ENCODE measurements around the gene TTLL6.

TTLL6 gene

DNA sequence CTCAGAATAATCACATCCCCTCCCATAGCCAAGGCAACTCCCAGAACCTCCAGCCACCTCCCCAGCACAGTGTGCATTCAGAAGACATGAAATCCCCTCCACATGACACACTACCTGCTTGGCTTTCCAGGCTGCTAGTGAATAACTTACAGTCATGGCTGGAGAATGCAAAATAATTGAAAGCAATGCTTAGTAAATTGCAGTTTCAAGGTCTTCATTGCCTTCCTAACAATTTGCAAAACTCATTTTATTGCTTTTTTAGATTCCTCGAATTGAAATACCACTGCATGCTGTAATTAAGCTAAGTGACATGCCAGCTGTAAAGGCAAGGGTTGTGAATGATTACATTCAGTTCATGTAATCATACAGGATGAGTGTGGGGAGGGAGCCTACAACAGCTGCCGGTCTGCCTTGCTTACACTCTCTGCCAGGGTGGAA is 59.5 kb downstream of the TTLL6 start:
- DNase-seq = no peak
- H3K4me3 Mint-ChIP-seq = no peak overlapping the region
- H3K9me3 Mint-ChIP-seq = no peaks in the 10 kb centered on the region
- peaks cover 90% of the 10 kb centered on the region for H3K27me3 Mint-ChIP-seq
- no peaks in the 10 kb centered on the region for H3K36me3 Mint-ChIP-seq (ENCODE audit: low read depth)
- peaks cover 9% of the 10 kb centered on the region for H3K4me1 Mint-ChIP-seq (ENCODE audit: low read depth)
- H3K27ac Mint-ChIP-seq = no peak overlapping the region

GRCh38 chr17:48756830-48757251 is 60.2 kb downstream of the TTLL6 start:
- no peak for DNase-seq
- Mint-ChIP-seq H3K9me3 (no peaks in the 10 kb centered on the region), H3K27me3 (peaks cover 90% of the 10 kb centered on the region), H3K27ac (no peak overlapping the region), H3K4me1 (ENCODE audit: low read depth) (peaks cover 11% of the 10 kb centered on the region), H3K36me3 (ENCODE audit: low read depth) (no peaks in the 10 kb centered on the region), H3K4me3 (no peak overlapping the region)

GRCh38 chr17:48755356-48755755 is 61.7 kb downstream of the TTLL6 start:
- Mint-ChIP-seq H3K4me3 (no peak overlapping the region), H3K27me3 (peaks cover 92% of the 10 kb centered on the region), H3K27ac (no peak overlapping the region), H3K36me3 (ENCODE audit: low read depth) (no peaks in the 10 kb centered on the region), H3K9me3 (no peaks in the 10 kb centered on the region), H3K4me1 (ENCODE audit: low read depth) (peaks cover 11% of the 10 kb centered on the region)
- DNase-seq = no peak

DNA sequence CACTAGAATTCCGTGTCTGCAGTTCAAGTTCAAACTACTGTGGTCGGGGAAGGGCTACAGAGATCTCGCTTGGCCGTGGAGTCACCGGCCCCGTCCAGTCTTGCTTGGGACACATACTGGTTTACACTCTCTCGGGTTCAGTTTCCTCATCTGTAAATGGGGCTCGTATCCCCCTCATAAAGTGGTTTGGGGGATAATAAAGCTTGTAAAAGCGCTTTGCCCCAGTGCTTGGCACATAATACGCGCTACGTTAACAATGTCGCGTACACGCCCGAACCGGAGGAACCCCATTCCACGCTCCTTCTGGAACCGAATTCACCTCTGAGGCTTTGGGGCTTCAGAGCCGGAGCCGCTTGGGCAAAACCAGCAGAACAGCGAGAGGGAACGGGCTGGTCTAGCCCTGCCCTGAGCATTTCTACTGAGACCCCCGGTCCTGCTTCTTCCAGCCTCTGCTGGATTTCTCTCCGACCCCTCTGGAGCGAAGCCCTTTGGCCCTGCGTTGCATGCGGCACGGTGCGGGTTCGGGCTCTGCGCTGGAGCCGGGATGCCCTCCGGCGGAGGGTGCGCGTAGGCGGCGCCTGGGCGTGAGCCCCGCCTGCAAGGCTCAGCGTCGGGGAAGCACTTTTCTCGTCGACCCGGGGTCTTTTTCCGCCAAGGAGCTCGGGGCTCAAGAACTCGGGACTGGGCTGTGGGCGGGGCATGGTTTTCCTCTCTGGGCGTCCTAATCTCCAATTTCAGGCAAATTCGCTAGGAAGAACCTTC is 62.3 kb downstream of the TTLL6 start:
- H3K4me1 Mint-ChIP-seq (ENCODE audit: low read depth) = peaks cover 11% of the 10 kb centered on the region
- H3K27ac Mint-ChIP-seq = no peak overlapping the region
- DNase-seq = no peak
- H3K36me3 Mint-ChIP-seq (ENCODE audit: low read depth) = no peaks in the 10 kb centered on the region
- H3K27me3 Mint-ChIP-seq = peaks cover 94% of the 10 kb centered on the region
- no peak overlapping the region for H3K4me3 Mint-ChIP-seq
- no peaks in the 10 kb centered on the region for H3K9me3 Mint-ChIP-seq

GRCh38 chr17:48753794-48754499 is 63.1 kb downstream of the TTLL6 start:
- H3K36me3 Mint-ChIP-seq (ENCODE audit: low read depth) = no peaks in the 10 kb centered on the region
- no peaks in the 10 kb centered on the region for H3K9me3 Mint-ChIP-seq
- peaks cover 11% of the 10 kb centered on the region for H3K4me1 Mint-ChIP-seq (ENCODE audit: low read depth)
- no peak overlapping the region for H3K4me3 Mint-ChIP-seq
- H3K27me3 Mint-ChIP-seq = peaks cover 94% of the 10 kb centered on the region
- H3K27ac Mint-ChIP-seq = no peak overlapping the region
- no peak for DNase-seq

DNA sequence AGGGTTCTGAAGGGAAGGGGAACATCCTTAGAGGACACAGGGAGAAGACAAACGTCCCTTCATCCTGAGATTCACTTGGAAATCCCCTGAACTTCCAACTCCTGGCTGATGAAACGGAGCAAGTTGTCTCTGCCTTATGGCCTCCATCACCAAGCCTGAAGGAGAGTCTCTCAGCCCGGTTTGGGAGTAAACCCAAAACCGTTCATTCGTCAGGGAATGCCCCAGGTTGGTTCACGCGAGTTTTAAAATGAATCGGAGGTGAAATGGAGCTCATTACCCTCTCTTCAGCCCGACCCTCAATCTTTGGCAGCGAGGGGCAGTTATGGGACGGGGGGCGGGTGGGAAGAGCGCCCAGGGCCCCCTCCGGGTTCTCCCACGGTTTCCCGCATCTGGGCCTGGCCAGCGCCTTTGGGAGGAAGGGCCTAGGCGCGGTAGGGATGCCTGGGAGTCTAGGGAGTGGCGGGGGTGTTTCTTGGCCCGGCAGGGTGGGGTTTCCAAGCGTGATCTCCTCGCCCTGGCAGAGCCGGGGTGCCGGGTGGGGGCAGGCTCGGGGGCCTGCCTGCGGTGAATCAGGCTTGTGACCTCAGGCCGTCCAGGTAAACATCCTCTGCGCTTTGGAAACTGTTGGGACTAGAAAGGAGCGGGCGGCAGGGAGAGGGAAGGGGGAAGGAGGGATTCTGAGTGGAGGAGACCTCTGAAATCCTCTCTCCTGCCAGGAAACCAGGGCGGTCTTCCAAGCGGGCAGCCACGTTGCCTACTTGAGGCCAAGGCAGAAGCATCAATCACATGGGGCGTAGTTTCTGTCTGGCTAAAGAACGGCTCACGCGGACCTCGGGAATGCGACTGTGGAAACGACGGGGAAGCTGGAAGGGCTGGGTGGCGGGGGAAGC is 64.4 kb downstream of the TTLL6 start:
- Mint-ChIP-seq H3K4me1 (ENCODE audit: low read depth) (peaks cover 11% of the 10 kb centered on the region), H3K4me3 (no peak overlapping the region), H3K27ac (no peak overlapping the region), H3K36me3 (ENCODE audit: low read depth) (no peaks in the 10 kb centered on the region), H3K27me3 (peaks cover 93% of the 10 kb centered on the region), H3K9me3 (no peaks in the 10 kb centered on the region)
- DNase-seq = no peak

GRCh38 chr17:48751733-48752398 is 65.2 kb downstream of the TTLL6 start:
- Mint-ChIP-seq H3K4me3 (no peak overlapping the region), H3K9me3 (no peaks in the 10 kb centered on the region), H3K27ac (no peak overlapping the region), H3K27me3 (peaks cover 95% of the 10 kb centered on the region), H3K4me1 (ENCODE audit: low read depth) (peaks cover 11% of the 10 kb centered on the region), H3K36me3 (ENCODE audit: low read depth) (no peaks in the 10 kb centered on the region)
- DNase-seq = no peak

GRCh38 chr17:48751172-48751571 is 65.9 kb downstream of the TTLL6 start:
- no peak for DNase-seq
- H3K4me3 Mint-ChIP-seq = no peak overlapping the region
- peaks cover 96% of the 10 kb centered on the region for H3K27me3 Mint-ChIP-seq
- H3K27ac Mint-ChIP-seq = no peak overlapping the region
- H3K4me1 Mint-ChIP-seq (ENCODE audit: low read depth) = peaks cover 15% of the 10 kb centered on the region
- H3K36me3 Mint-ChIP-seq (ENCODE audit: low read depth) = no peaks in the 10 kb centered on the region
- H3K9me3 Mint-ChIP-seq = no peaks in the 10 kb centered on the region

DNA sequence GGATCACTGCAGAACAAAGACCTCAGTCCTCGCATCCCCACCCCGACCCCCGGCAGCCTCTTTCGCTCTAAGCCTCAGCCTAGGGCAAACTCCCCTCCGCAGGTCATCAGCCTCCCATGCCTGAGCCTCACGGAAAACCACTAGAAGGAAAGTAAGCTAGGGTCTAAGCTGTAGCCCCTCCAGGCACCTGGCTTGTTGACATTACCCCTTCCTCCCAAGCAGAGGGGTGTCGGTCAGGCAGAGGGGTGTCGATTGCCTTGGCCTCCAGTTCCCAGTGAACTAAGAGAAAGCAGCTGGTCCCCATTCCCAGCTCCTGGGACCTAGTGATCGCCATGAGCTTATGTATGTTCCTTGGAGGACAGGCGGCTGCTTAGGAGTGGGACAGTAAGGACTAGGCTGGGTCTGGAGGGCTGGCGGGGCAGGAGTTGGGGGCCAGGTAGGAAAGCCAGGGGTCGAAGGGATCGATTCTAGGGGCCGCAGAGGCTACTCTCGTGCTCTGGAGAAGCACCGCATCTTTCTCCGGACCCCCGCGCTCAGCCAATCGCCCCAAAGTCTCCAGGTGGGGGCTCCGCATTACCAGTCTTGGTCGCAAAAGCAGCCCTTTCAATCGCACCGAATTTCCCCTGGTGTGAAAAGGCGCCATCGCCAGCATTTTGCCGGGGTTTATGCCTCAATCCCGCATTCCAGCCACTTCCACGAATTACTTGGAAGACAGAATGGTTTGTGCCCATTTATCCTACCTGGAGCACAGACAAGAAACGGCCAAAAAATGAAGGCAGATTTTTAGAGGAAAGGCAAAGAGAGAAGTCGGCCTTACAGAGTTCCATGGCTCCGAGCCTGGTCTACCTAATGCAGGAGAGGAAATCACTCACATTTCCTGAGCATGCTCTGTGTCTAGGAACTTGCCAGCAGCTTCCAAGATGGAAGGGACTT is 67.1 kb downstream of the TTLL6 start:
- no peak for DNase-seq
- H3K4me1 Mint-ChIP-seq (ENCODE audit: low read depth) = peaks cover 15% of the 10 kb centered on the region
- H3K36me3 Mint-ChIP-seq (ENCODE audit: low read depth) = no peaks in the 10 kb centered on the region
- no peaks in the 10 kb centered on the region for H3K9me3 Mint-ChIP-seq
- H3K27me3 Mint-ChIP-seq = peaks cover 96% of the 10 kb centered on the region
- H3K4me3 Mint-ChIP-seq = no peak overlapping the region
- no peak overlapping the region for H3K27ac Mint-ChIP-seq

DNA sequence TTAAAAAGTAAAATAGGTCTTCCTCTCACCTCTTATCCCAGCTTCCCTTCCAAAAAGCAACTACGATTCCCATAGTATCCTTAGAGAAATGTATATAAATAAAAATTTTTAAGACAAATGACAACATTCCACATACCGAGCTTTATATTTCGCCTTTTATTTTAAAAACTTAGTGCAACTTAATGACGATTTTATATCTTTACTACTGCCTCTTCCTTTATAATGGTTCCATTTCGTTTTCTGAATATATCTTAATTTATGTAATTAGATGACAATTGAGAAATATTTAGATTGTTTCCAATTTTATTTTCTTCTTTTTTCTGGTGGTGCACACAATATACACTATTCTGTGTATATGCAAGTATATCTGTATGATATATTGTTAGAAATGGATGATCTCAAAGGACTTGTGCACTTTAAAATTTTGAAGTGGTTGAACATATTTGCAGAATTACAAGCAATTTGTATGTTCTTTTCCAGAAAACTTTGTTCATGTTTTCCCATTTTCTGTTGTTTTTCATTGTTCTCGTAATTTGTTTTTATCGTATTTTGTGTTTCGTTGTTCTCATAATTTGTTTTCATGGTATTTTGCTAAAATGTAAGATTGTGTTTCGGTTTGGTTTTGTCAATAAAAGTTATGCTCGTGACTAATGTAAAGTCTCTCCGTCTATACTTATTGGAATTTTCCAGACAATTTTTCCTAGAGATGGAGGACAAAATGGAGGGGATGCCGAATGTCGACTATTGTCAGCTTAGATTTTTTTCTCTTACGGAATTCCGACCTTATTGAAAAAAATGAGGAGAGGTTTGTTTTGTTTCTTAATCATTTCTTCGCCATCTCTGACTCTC is 68.1 kb downstream of the TTLL6 start:
- no peaks in the 10 kb centered on the region for H3K9me3 Mint-ChIP-seq

GRCh38 chr17:48747445-48748363 is 69.3 kb downstream of the TTLL6 start:
- H3K4me1 Mint-ChIP-seq (ENCODE audit: low read depth) = peaks cover 6% of the 10 kb centered on the region
- no peaks in the 10 kb centered on the region for H3K9me3 Mint-ChIP-seq
- H3K4me3 Mint-ChIP-seq = no peak overlapping the region
- no peak for DNase-seq
- peaks cover 95% of the 10 kb centered on the region for H3K27me3 Mint-ChIP-seq
- no peaks in the 10 kb centered on the region for H3K36me3 Mint-ChIP-seq (ENCODE audit: low read depth)
- H3K27ac Mint-ChIP-seq = no peak overlapping the region

More for the DNA sequence above, 68.1 kb downstream of the TTLL6 start:
- Mint-ChIP-seq H3K4me3 (no peak overlapping the region), H3K36me3 (ENCODE audit: low read depth) (no peaks in the 10 kb centered on the region), H3K27me3 (peaks cover 95% of the 10 kb centered on the region), H3K27ac (no peak overlapping the region), H3K4me1 (ENCODE audit: low read depth) (peaks cover 11% of the 10 kb centered on the region)
- DNase-seq = no peak

DNA sequence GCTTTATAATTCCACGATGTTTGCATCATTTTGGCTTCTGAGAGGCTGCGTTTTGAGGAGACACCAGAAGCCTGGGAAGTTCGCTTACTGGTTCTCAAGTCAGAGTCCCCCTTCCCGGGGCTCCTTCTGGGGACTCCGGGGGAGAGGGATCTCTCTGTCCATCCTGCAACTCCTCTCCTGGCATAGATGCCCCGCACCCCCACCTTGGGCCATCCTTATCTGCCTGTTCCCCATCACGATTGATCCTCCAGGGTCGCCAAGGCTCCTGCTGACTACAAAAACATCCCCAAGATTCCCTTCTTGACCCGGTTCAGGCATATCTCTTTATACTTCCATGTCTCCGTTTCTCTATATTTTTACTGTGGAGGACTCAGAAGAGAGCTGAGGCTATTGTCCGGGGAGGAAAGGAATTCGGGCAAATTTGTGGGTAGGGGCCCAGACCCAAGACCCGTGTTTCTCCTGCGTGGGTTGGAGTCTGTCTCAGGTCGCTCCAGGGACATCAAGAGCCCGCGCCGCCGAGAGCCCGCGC is 70.0 kb downstream of the TTLL6 start:
- H3K4me3 Mint-ChIP-seq = no peak overlapping the region
- H3K9me3 Mint-ChIP-seq = no peaks in the 10 kb centered on the region
- H3K4me1 Mint-ChIP-seq (ENCODE audit: low read depth) = peaks cover 4% of the 10 kb centered on the region
- H3K36me3 Mint-ChIP-seq (ENCODE audit: low read depth) = no peaks in the 10 kb centered on the region
- H3K27ac Mint-ChIP-seq = no peak overlapping the region
- DNase-seq = no peak
- peaks cover 95% of the 10 kb centered on the region for H3K27me3 Mint-ChIP-seq

Measured in activated T-cell treated with anti-CD3 and anti-CD28 coated beads, Interleukin-2, amount 50 U/mL, for 24 hours (primary cell).